Ishikawa (cell line): ENCODE data around the gene MAN2C1.

Experiments used
- CEBPB ChIP-seq: IDR thresholded peaks from 2 replicates; pipeline ENCODE4 v1.6.1; 2012
- CREB1 ChIP-seq: IDR thresholded peaks from 2 replicates; pipeline ENCODE4 v1.6.1; 2012; ENCODE audit warnings: low read depth
- EGR1 ChIP-seq: IDR thresholded peaks from 2 replicates; pipeline ENCODE4 v1.6.1; 2012
- EP300 ChIP-seq: IDR thresholded peaks from 2 replicates; pipeline ENCODE4 v1.6.1; 2012; ENCODE audit warnings: borderline replicate concordance
- FOXM1 ChIP-seq: IDR thresholded peaks from 2 replicates; pipeline ENCODE4 v1.6.1; 2012; ENCODE audit warnings: low read depth, borderline replicate concordance
- MAX ChIP-seq: IDR thresholded peaks from 2 replicates; pipeline ENCODE4 v1.6.1; 2012
- NFIC ChIP-seq: IDR thresholded peaks from 2 replicates; pipeline ENCODE4 v1.6.1; 2012
- RAD21 ChIP-seq: IDR thresholded peaks from 2 replicates; pipeline ENCODE4 v1.6.1; 2012; ENCODE audit warnings: low read depth
- REST ChIP-seq: IDR thresholded peaks from 2 replicates; pipeline ENCODE4 v1.6.1; 2012; ENCODE audit warnings: low read depth, mild to moderate bottlenecking
- TAF1 ChIP-seq: IDR thresholded peaks from 2 replicates; pipeline ENCODE4 v1.6.1; 2012; ENCODE audit warnings: low read depth, mild to moderate bottlenecking
- TCF12 ChIP-seq: IDR thresholded peaks from 2 replicates; pipeline ENCODE4 v1.6.1; 2012; ENCODE audit warnings: low read depth
- TEAD4 ChIP-seq: IDR thresholded peaks from 2 replicates; pipeline ENCODE4 v1.6.1; 2012
- USF1 ChIP-seq: IDR thresholded peaks from 2 replicates; pipeline ENCODE4 v1.6.1; 2012
- YY1 ChIP-seq: IDR thresholded peaks from 2 replicates; pipeline ENCODE4 v1.6.1; 2012; ENCODE audit warnings: low read depth
- ZBTB7A ChIP-seq: IDR thresholded peaks from 2 replicates; pipeline ENCODE4 v1.6.1; 2012; ENCODE audit warnings: low read depth

The MAN2C1 gene

GRCh38 chr15:75403892-75404291 lies 35.5 kb upstream of the MAN2C1 start:
- TF ChIP-seq CEBPB (no peak), MAX (no peak), TCF12 (no peak), EP300 (no peak), USF1 (no peak), TEAD4 (no peak)

- TF ChIP-seq MAX (no peak), CREB1 (no peak), CEBPB (no peak), TAF1 (no peak), USF1 (no peak), RAD21 (no peak), EP300 (no peak), TEAD4 (no peak), REST (no peak), ZBTB7A (no peak), YY1 (no peak), NFIC (no peak), EGR1 (no peak), TCF12 (no peak)
Observed at GRCh38 chr15:75397494-75397893, 29.1 kb upstream of the MAN2C1 start.

GRCh38 chr15:75389791-75390382 lies 21.5 kb upstream of the MAN2C1 start:
- no peak for TF ChIP-seq CREB1
- TF ChIP-seq EP300 = peak; percentile 44; the same call in 1 of the 2 replicates
- TF ChIP-seq MAX = peak; percentile 51; the same call in 1 of the 2 replicates
- no peak for TF ChIP-seq TCF12
- TF ChIP-seq RAD21 = no peak; the same call in 1 of the 2 replicates
- TF ChIP-seq YY1 = no peak
- peak; percentile 40; the same call in 1 of the 2 replicates for TF ChIP-seq USF1
- no peak for TF ChIP-seq REST
- TF ChIP-seq ZBTB7A = no peak
- no peak for TF ChIP-seq TAF1
- no peak for TF ChIP-seq CEBPB
- peak; percentile 58 for TF ChIP-seq TEAD4
- TF ChIP-seq FOXM1 = no peak

- TF ChIP-seq MAX = no peak
- TF ChIP-seq EGR1 = no peak
- no peak for TF ChIP-seq RAD21
- no peak for TF ChIP-seq TEAD4
- TF ChIP-seq REST = no peak
- TF ChIP-seq TAF1 = no peak
- no peak for TF ChIP-seq ZBTB7A
- no peak for TF ChIP-seq CREB1
Observed at GRCh38 chr15:75380773-75381172, 12.4 kb upstream of the MAN2C1 start.
